ENCODE results near the gene FBRS. TPM values are rescaled to one million over a fixed set of nuclear protein-coding genes. Genes with fewer than 3 reads are reported as not detected.

The FBRS gene
- total and polyA plus RNA-seq, 2 of the 13 experiments (the other 11 are each of a cell fraction or from before 2014, with no cell fraction given): 13.7 to 16.2 TPM

- TF ChIP-seq ZNF503 (CRISPR knock-in tag; IDR thresholded peaks at IDR 0.05) (no peak), DPF2 (CRISPR knock-in tag; IDR thresholded peaks at IDR 0.05; ENCODE audit: borderline replicate concordance, low read depth) (no peak), MTERF4 (CRISPR knock-in tag; IDR thresholded peaks at IDR 0.05) (no peak), SNAPC2 (CRISPR knock-in tag; IDR thresholded peaks at IDR 0.05) (0 out of 2 replicates have a peak, but pooled peaks have one; percentile 8), MAF1 (CRISPR knock-in tag; IDR thresholded peaks at IDR 0.05; ENCODE audit: borderline replicate concordance) (no peak; the same call in 1 of the 2 replicates), FOSL1 (CRISPR knock-in tag; IDR thresholded peaks at IDR 0.05; ENCODE audit: borderline replicate concordance) (no peak), TARDBP (CRISPR knock-in tag; IDR thresholded peaks at IDR 0.05) (no peak), NFYB (CRISPR knock-in tag; IDR thresholded peaks at IDR 0.05) (no peak), ZNF143 (CRISPR knock-in tag; IDR thresholded peaks at IDR 0.05) (no peak), TBX2 (CRISPR knock-in tag; IDR thresholded peaks at IDR 0.05; ENCODE audit: borderline replicate concordance) (0 out of 2 replicates have a peak, but pooled peaks have one; percentile 4), HMGXB3 (CRISPR knock-in tag; IDR thresholded peaks at IDR 0.05; ENCODE audit: borderline replicate concordance) (no peak), ZFP36L2 (CRISPR knock-in tag; IDR thresholded peaks at IDR 0.05) (no peak), ISX (CRISPR knock-in tag; conservative IDR thresholded peaks at IDR 0.05) (no peak; the same call in 1 of the 2 replicates), JARID2 (CRISPR knock-in tag; IDR thresholded peaks at IDR 0.05; ENCODE audit: insufficient replicate concordance) (peak; percentile 32), FOXK1 (CRISPR knock-in tag; IDR thresholded peaks at IDR 0.05; ENCODE audit: borderline replicate concordance, low read depth) (no peak), SNAI1 (CRISPR knock-in tag; IDR thresholded peaks at IDR 0.05; ENCODE audit: borderline replicate concordance) (no peak), ZNF432 (CRISPR knock-in tag; IDR thresholded peaks at IDR 0.05; ENCODE audit: borderline replicate concordance) (no peak), KLF13 (CRISPR knock-in tag; IDR thresholded peaks at IDR 0.05) (no peak)
- TF ChIP-seq, protein P1, sequence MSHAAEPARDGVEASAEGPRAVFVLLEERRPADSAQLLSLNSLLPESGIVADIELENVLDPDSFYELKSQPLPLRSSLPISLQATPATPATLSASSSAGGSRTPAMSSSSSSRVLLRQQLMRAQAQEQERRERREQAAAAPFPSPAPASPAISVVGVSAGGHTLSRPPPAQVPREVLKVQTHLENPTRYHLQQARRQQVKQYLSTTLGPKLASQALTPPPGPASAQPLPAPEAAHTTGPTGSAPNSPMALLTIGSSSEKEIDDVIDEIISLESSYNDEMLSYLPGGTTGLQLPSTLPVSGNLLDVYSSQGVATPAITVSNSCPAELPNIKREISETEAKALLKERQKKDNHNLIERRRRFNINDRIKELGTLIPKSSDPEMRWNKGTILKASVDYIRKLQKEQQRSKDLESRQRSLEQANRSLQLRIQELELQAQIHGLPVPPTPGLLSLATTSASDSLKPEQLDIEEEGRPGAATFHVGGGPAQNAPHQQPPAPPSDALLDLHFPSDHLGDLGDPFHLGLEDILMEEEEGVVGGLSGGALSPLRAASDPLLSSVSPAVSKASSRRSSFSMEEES (CRISPR knock-in tag; IDR thresholded peaks at IDR 0.05): no peak
Measured at GRCh38 chr16:30609002-30609925, 49.0 kb upstream of the FBRS start (continued).
